GM19023 (cell line): Measurements from ENCODE around the gene LATS1.
"Not testable (repeated sequence)": the region's sequence is repeated elsewhere in the genome, so short reads cannot be mapped to it uniquely, and the experiment has no call there.

Experiments
- ATAC-seq: cut with Tn5 transposase; IDR thresholded peaks from one replicate; pipeline ENCODE4 v1.9.1; 2021; ENCODE audit warnings: mild to moderate bottlenecking, moderate library complexity; ENCODE audit not compliant: unreplicated experiment

The LATS1 gene

DNA sequence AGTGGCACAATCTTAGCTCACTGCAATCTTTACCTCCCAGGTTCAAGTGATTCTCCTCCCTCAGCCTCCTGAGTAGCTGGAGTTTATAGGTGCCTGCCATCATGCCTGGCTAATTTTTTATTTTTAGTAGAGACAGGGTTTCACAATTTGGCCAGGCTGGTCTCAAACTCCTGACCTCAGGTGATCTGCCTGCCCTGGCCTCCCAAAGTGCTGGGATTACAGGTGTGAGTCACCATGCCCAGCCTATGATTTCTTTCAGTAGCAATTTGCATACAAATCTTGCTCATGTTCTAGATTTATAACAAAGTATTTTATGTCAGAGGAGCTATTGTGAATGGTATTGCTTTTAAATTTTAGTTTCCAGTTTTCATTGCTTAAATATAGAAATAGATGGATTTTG is 45.6 kb downstream of the LATS1 start:
- ATAC-seq, result not testable (repeated sequence)

DNA sequence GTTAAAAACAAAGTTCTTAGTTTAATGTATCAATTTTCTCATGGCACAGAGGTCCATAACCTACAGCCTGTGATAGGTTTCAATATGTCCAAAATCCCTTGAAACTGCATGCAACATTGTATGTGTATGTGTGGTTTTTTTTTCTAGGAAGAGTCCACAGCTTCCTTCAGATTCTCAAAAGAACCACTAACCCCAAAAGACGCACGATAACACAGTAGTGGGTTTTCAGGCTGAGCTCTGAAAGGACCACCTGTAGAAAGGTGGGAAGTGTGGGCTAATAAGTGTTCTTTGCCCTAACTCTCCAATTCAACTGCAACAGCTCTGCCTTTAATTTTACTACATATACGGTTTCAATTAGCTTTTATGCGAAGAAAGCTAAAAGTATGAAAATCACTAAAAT is 57.9 kb downstream of the LATS1 start:
- no peak for ATAC-seq

DNA sequence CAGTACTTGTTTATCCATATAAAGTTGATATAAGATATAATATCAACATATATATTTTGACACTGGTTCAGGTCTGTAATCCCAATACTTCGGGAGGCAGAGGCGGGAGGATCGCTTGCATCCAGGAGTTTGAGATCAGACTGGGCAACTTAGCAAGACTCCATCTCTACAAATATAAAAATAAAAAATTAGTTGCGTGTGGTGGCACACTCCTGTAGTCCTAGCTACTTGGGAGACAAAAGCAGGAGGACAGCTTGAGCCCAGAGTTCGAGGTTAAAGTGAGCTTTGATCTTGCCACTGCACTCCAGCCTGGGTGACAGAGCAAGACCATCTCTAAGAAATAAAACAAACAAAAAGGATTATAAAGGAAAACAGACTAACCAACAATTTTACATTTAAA is 60.5 kb downstream of the LATS1 start:
- ATAC-seq, result no peak

DNA sequence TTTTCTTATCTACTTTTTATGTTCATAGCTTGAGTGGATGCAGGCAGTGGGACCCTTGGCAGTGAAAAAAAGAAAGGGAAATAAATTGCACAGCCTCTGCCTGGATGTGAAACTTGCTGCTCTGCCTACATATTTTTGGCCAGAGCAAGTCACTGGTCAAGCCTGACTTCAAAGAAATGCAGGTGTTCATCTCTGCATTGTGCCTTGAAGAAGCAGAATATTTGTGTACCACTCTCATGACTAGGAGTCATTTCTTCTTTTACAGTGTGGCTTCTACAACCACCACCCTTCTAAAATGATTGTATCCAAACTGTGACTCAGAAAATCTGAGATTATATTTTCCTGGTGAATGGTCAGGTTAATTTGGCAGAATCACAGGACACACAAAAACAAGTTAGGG is 66.8 kb downstream of the LATS1 start:
- no peak for ATAC-seq

DNA sequence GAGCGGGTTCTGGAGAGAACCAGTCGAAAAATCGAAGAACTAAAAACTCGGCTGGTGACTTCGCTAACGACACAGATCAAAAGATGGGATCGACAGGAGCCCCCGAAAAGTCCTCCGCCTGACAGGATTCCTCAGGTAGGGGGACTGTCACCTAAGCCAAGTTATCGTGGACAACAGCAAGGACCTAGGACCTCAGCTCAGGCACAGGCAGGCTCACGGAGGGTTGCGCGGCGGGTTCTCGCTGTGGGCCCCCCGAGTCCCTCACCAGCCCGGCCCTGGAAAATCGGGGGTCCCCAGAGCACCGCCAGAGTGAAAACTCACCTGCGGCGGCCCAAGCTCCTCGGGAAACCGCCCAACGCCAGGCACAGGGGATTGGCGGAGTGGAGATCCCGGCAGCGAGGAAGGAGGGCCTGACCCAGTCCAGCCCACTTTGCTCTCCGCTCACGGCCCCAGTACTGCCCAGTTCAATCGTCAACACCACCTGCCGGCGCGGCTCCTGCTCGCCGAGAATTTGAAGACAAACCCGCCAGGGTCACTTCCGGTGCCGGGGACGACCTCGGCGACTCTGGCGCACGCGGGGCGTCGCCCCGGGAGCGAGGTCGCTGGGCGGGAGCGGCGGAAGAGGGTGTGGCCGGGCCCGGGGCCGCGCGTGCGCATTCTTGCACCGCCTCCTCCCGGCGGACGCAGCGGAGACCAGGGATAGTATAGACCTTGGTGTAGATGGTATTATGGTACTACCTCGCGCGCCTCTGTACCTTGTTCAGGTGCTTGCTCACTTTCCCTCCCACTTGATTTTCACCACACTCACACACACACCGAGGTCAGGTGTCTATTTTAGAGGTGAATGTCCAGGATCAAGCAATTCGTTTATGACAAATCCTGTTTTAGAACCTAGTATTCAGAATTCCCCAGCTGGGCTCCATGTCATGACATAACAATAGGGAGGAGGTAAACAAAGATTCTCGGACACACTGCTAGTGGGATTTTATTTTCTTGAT is 69.5 kb downstream of the LATS1 start, which contains the start of gene KATNA1:
KATNA1 (minus strand) TSS at position 567 of the 998 bp plus-strand sequence. CDS start 10,167 bp downstream, outside the sequence.
- peak; percentile 92 for ATAC-seq

DNA sequence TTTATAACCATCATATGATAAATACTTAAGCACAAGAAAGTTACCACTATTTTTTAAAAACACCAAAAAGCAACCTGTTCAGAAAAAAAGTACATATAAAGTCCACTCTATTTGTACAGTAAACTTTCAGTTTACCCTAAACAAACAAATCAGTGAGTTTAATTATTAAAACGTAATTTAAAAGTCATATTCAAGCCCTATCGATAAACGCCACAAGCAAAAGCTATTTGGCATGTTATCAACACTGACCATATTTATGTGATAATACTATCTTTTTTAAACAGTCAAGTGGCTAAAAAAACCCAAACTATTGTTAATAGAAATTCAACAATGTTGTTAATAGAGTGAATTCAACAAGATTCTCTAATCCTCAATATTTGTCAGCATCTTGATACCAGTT is 71.3 kb downstream of the LATS1 start:
- no peak for ATAC-seq

DNA sequence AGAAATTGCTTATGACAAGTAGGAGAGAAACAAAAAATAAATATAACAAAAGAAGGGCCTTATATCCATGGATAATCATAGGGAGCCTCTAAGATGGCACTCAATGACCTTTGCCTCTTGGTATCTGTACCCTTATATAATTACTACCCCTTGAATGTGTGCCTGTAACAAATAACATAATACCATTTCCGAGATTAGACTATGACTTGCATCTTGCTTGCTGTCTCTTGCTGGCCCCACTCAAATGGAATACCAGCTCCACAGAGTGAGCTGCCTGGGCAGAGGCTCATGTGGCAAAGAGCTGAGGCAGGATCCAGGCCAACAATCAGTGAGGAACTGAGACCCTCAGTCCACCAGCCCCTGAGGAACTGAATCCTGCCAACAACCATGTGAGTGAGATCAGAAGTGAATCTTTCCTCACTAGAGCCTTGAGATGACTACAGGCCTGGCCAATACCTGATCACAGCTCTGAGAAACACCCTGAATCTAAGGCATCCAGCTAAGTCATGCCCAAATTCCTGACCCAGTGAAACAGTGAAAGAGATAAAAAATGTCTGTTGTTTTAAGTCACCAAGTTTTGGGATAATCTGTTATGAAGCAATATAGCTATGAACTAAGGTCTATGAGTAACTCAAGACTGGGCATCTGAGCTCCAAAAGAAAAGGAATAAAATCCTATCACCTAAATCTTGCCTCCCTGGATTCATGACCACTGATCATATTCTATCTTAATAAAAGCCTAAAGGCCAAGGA is 74.9 kb downstream of the LATS1 start:
- no peak for ATAC-seq

DNA sequence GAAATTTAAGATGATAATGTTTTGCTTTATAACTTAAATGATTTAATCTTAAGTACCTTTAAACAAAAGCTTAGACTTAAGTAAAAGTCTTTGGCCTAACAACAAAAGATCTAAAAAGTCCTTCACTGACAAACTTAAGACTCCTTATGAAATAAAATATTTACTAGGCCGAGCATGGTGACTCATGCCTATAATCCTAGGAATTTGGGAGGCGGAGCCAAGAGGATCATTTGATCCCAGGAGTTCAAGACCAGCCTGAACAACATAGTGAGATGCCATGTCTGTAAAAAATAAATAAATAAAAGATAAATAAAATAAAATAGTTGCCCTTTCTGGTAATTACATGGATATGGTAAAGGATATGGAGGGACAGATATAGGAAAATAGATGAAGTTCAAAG is 81.8 kb downstream of the LATS1 start:
- ATAC-seq, result no peak

DNA sequence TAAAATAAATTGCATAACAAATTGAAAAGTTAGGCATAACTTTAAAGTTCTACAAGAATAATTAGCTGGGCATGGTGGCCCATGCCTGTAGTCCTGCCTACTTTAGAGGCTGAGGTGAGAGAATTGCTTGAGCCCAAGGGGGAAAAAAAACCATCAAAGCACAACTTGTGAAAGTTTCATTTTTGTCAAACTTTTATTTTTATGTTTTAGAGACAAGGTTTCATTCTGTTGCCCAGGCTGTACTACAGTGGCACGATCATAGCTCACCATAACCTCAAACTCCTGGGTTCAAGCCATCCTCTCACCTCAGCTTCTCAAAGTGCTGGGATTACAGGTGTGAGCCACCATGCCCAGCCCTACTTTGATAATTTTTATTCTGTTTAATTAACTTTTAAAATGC is 83.6 kb downstream of the LATS1 start:
- no peak for ATAC-seq

DNA sequence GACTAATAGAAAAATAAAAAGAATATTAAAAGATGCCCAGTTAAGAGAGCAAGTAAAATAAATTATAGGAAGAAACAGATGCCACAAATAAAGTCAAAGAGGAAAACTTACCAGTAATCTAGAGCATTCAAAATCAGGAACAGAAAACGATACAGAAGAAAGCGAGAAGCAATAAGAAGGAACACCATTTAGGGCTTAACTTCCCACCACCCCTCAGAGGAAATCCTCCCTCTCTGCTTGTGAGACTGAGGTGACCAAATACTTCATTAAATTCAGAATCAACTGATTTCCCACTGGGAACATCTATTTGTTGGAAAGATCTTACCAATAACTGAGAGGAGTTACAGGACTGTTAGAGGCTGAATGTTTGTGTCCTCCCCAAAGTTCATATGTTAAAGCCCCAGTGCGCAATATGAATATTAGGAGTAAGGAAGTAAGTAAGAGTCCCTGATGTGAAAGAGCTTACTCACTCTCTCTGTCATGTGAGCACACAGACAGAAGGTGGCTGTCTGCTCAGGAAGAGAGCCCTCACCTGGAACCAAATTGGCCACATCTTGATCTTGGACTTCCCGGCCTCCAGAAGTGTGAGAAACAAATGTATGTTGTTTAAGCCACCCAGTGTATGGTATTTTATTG is 88.9 kb downstream of the LATS1 start:
- ATAC-seq, result peak; percentile 75

DNA sequence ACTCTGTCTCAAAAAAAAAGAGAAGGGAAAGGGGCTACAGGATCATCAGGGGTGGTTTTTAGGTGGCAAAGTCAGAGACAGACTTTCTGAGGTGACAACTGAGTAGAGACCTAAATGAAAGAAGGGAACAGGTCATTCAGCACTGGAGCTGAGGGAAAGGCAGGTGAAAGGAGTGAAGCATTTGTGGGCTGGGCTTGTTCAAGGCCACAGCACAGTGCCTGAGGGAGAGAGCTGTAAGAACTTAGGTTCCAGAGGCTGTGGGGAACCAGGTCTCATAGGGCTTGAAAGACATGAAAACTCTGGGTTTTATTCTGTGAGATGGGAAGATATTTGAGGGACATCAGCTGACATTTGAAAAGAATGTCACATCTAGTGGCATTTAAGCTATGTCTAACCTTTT is 90.2 kb downstream of the LATS1 start:
- no peak for ATAC-seq

DNA sequence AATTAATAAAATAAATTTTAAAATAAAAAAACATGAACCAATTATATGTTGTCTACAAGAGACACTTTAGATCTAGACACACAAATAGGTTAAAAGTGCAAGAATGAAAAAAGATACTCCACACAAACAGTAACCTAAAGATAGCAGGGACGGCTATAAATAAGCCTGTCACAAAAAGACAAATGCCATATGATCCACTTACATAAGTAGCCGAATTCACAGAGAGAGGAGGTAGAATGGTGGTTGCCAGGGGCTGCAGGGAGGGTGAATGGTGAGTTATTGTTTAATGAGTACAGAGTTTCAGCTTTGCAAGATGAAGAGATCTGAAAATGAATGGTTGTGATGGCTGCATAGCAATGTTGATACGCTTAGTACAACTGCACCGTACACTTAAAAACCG is 102.1 kb downstream of the LATS1 start:
- ATAC-seq, result no peak

DNA sequence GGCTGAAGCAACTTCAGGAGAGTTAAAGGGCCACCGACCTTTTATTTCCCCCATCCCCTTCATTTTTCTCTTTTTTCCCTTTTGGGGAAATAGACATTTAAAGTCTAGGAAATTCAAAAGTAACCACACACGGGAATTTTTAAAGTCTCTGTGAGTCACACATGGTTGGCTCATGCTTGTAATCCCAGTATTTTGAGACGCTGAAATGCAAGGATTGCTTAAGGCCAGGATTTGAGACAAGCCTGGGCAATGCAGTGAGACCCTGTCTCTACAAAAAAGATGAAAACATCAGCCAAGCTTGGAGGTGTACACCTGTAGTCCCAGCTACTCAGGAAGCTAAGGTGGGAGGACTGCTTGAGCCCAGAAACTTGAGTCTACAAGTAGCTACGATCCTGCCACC is 103.6 kb downstream of the LATS1 start:
- ATAC-seq, result no peak

DNA sequence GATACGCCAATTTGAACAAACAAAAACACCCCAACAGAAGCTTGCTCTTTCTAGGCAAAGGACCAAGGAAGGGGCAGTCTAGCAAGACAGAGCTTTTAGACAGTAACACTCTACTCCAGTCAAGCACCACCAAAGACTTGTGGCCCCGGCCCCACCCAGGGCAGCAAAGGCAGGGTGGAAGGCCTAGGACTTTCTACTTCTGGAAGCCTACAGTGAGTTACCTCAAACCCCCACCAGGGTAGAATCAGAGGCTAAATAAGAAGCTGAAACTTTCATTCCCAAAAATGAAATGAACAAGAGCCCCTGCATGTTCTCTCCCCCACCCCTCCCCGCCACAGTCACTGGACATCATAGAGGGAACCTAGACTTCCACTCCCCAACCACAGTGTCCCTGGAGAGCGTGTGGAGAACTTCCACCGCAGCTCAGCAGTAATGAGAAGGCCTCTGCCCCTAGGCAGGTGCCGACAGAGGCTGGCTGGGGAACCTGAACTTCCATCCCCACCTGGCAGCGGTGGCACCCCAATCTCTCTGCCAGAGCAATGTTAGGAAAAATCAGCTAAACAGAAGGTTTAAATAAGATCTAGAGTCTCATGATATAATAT is 109.4 kb downstream of the LATS1 start:
- ATAC-seq, result no peak
